WTC11 (cell line): ENCODE results near the gene TMA7.

Experiments
- NFYB ChIP-seq: sonication (generic); formaldehyde crosslinking; conservative IDR thresholded peaks from 2 replicates; pipeline ENCODE4 v1.8.0; 2022; ENCODE audit warnings: low read depth, missing genetic modification reagents
- NR3C1 ChIP-seq: sonication (generic); formaldehyde crosslinking; conservative IDR thresholded peaks from 2 replicates; pipeline ENCODE4 v1.8.1; 2023; ENCODE audit warnings: low read depth, mild to moderate bottlenecking, missing genetic modification reagents
- ZNF121 ChIP-seq: sonication (generic); formaldehyde crosslinking; IDR thresholded peaks from 2 replicates; pipeline ENCODE4 v1.8.0; 2023; ENCODE audit warnings: missing genetic modification reagents
- TF ChIP-seq, protein P1 (sequence below): sonication (generic); formaldehyde crosslinking; IDR thresholded peaks from 2 replicates; pipeline ENCODE4 v1.8.1; 2023; ENCODE audit warnings: mild to moderate bottlenecking, moderate library complexity, missing genetic modification reagents

DNA sequence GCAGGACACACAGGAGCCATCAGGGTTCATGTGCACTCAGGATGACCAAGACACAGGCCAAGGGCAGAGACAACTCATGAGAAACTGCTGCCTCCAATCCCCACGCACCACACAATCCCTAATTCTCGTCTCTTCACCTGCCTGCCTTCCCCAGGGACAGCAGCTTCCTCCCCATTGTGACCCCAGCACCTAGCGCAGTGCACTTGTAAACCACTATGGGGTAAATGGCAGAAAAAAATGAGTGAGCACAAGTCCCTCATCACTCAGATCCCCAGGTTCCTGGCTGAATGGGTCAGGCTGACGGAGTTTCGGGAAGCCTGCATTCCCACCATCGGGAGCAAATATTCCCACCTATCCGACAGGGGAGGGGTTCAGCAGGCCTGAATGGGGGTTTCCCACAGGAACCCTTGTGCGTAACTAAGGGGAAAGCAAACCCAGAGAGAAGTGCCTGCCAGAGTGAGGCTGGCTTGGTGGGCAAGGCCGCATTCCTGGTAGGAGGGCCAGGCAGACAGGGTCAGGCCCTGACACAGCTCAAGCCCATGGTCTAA lies 28.9 kb upstream of the TMA7 start:
- TF ChIP-seq ZNF121 (CRISPR knock-in tag) (no peak), NR3C1 (CRISPR knock-in tag) (no peak), NFYB (CRISPR knock-in tag) (no peak)
- TF ChIP-seq, protein P1, sequence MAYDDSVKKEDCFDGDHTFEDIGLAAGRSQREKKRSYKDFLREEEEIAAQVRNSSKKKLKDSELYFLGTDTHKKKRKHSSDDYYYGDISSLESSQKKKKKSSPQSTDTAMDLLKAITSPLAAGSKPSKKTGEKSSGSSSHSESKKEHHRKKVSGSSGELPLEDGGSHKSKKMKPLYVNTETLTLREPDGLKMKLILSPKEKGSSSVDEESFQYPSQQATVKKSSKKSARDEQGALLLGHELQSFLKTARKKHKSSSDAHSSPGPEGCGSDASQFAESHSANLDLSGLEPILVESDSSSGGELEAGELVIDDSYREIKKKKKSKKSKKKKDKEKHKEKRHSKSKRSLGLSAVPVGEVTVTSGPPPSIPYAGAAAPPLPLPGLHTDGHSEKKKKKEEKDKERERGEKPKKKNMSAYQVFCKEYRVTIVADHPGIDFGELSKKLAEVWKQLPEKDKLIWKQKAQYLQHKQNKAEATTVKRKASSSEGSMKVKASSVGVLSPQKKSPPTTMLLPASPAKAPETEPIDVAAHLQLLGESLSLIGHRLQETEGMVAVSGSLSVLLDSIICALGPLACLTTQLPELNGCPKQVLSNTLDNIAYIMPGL (CRISPR knock-in tag), result no peak
